Measurements from ENCODE around the gene TFAP2E. TPM values are rescaled to one million over a fixed set of nuclear protein-coding genes. Genes with fewer than 3 reads are reported as not detected.

TFAP2E gene
- total RNA-seq, 4 donors from 2014 or later: not detected

- no peak overlapping the region for H3K27ac ChIP-seq
- no peak overlapping the region for H3K4me3 ChIP-seq
- H3K36me3 ChIP-seq: peaks cover 0 to 9% of the 10 kb centered on the region in 2 donors
- TF ChIP-seq CTCF (IDR thresholded peaks at IDR 0.05 in 4 of 5, conservative IDR thresholded peaks at IDR 0.05 in 1 of 5) (peak in 4 of 5 experiments; percentile 63 to 75 (median 66)), POLR2A (IDR thresholded peaks at IDR 0.05) (no peak)
- intact Hi-C loops (cut with DNase I; ENCODE audit: low total_unique reads) (no loop called here), in situ Hi-C loops (cut with MboI; ENCODE audit: low sequenced_read_pairs in 4 of 4) (loop anchor here (5.0 to 10.0 kb wide), 3 partner anchors 112 to 161 kb away; no protein-coding TSS in a partner anchor)
- peaks cover 4 to 16% of the 10 kb centered on the region in 2 donors for H3K4me1 ChIP-seq
- H3K27me3 ChIP-seq: peaks cover 0 to under 1% (median 0%) of the 10 kb centered on the region in 3 donors
- peak in 1 of 2 donors; percentile 43 for ATAC-seq
- no peaks in the 10 kb centered on the region for H3K9me3 ChIP-seq
- DNase-seq: peak; percentile 38 to 60
Measured at GRCh38 chr1:35564037-35564883, 8.9 kb upstream of the TFAP2E start.

GRCh38 chr1:35564884-35565741 is 8.0 kb upstream of the TFAP2E start:
- DNase-seq: no peak
- no peak for TF ChIP-seq POLR2A (IDR thresholded peaks at IDR 0.05)
- TF ChIP-seq CTCF (IDR thresholded peaks at IDR 0.05 in 4 of 5, conservative IDR thresholded peaks at IDR 0.05 in 1 of 5): no peak
- in situ Hi-C loops (cut with MboI; ENCODE audit: low sequenced_read_pairs in 4 of 4) (loop anchor here (5.0 to 10.0 kb wide), 5 partner anchors 113 to 162 kb away; no protein-coding TSS in a partner anchor), intact Hi-C loops (cut with DNase I; ENCODE audit: low total_unique reads) (no loop called here)
- Histone ChIP-seq H3K36me3 (peaks cover 0 to 9% of the 10 kb centered on the region in 2 donors), H3K4me3 (no peak overlapping the region), H3K27ac (no peak overlapping the region), H3K27me3 (peaks cover 0 to 9% (median 6%) of the 10 kb centered on the region in 3 donors), H3K4me1 (peaks cover 7 to 15% of the 10 kb centered on the region in 2 donors), H3K9me3 (no peaks in the 10 kb centered on the region)
- no peak for ATAC-seq

- no peak for ATAC-seq
- peaks cover 4 to 9% of the 10 kb centered on the region in 2 donors for H3K4me1 ChIP-seq
- intact Hi-C loops (cut with DNase I; ENCODE audit: low total_unique reads): no loop called here
Measured at GRCh38 chr1:35565742-35566133, 7.4 kb upstream of the TFAP2E start.

More at GRCh38 chr1:35565742-35566133, 7.4 kb upstream of the TFAP2E start:
- no peak for TF ChIP-seq CTCF (IDR thresholded peaks at IDR 0.05 in 4 of 5, conservative IDR thresholded peaks at IDR 0.05 in 1 of 5)
- no peak for TF ChIP-seq POLR2A (IDR thresholded peaks at IDR 0.05)
- Histone ChIP-seq H3K4me3 (no peak overlapping the region), H3K36me3 (peaks cover 0 to 9% of the 10 kb centered on the region in 2 donors), H3K9me3 (no peaks in the 10 kb centered on the region), H3K27me3 (peaks cover 4 to 15% (median 6%) of the 10 kb centered on the region in 3 donors), H3K27ac (no peak overlapping the region)
- in situ Hi-C loops (cut with MboI; ENCODE audit: low sequenced_read_pairs in 4 of 4): loop anchor here (5.0 to 10.0 kb wide), 3 partner anchors 157 to 162 kb away; no protein-coding TSS in a partner anchor
- DNase-seq: no peak

Measured in gastrocnemius medialis (tissue), 4 donors.